Measurements from ENCODE around the gene ZNF587B. TPM values are rescaled to one million over a fixed set of nuclear protein-coding genes. Genes with fewer than 3 reads are reported as not detected.
"Not testable (repeated sequence)": the region's sequence is repeated elsewhere in the genome, so short reads cannot be mapped to it uniquely, and the experiment has no call there.

ZNF587B gene
- total RNA-seq, 1 donor from 2014 or later: 35.0 TPM

DNA sequence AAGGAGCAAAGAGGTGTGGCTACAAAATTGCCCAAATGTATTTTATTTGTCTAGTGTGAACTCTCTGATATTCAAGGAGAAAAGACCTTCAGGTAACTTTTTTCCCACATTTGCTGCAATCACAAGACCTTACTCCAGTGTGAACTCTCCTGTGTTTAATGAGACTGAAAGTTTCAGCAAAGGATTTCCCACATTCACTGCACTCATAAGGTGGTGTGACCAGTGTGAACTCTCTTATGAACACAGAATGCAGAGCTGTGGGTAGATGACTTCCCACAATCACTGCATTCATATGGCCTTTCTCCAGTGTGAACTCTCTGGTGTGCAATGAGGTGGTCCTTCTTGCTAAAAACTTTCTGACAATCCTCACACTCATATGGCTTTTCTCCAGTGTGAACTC lies 42.4 kb downstream of the ZNF587B start:
- TF ChIP-seq, protein P1, sequence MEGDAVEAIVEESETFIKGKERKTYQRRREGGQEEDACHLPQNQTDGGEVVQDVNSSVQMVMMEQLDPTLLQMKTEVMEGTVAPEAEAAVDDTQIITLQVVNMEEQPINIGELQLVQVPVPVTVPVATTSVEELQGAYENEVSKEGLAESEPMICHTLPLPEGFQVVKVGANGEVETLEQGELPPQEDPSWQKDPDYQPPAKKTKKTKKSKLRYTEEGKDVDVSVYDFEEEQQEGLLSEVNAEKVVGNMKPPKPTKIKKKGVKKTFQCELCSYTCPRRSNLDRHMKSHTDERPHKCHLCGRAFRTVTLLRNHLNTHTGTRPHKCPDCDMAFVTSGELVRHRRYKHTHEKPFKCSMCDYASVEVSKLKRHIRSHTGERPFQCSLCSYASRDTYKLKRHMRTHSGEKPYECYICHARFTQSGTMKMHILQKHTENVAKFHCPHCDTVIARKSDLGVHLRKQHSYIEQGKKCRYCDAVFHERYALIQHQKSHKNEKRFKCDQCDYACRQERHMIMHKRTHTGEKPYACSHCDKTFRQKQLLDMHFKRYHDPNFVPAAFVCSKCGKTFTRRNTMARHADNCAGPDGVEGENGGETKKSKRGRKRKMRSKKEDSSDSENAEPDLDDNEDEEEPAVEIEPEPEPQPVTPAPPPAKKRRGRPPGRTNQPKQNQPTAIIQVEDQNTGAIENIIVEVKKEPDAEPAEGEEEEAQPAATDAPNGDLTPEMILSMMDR (IDR thresholded peaks at IDR 0.05): no peak
- Mint-ChIP-seq H3K36me3 (ENCODE audit: low read depth) (peaks cover 72% of the 10 kb centered on the region), H3K27ac (no peak overlapping the region), H3K4me1 (no peaks in the 10 kb centered on the region), H3K27me3 (no peaks in the 10 kb centered on the region), H3K9me3 (peaks cover 39% of the 10 kb centered on the region), H3K4me3 (no peak overlapping the region)
- intact Hi-C loops (cut with micrococcal nuclease): no loop called here
- CTCF ChIA-PET: no interaction called here
- no peak for DNase-seq
- ATAC-seq (ENCODE audit: low read depth): no peak
- POLR2A ChIA-PET: no interaction called here

DNA sequence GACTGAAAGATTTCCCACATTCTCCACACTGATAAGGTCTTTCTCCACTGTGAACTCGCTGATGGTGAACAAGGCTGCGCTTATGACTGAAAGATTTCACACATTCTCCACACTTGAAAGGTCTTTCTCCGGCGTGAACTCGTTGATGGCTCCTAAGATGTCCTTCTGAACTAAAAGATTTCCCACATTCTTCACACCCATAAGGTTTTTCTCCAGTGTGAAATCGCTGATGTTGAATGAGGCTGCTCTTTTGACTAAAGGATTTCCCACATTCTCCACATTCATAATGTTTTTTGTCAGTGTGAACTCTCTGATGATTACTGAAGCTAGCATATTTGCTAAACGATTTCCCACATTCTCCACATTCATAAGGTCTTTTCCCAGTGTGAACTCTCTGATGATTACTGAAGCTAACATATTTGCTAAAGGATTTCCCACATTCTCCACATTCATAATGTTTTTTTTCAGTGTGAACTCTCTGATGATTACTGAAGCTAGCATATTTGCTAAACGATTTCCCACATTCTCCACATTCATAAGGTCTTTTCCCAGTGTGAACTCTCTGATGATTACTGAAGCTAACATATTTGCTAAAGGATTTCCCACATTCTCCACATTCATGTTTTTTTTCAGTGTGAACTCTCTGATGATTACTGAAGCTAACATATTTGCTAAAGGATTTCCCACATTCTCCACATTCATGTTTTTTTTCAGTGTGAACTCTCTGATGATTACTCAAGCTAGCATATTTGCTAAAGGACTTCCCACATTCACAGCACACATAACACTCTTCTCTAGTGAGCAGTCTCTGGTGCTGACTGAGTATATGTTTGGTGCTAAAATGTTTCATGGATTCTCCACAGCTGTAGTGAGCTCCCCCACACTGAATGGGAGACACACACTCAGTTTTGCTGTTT lies 44.0 kb downstream of the ZNF587B start:
- peaks cover 73% of the 10 kb centered on the region for H3K36me3 Mint-ChIP-seq (ENCODE audit: low read depth)
- H3K9me3 Mint-ChIP-seq: peaks cover 37% of the 10 kb centered on the region
- POLR2A ChIA-PET: interaction anchor here (0.6 kb wide), 2 partner anchors 12 to 105 kb away, joined by 3 to 7 read pairs; no protein-coding TSS in a partner anchor
- intact Hi-C loops (cut with micrococcal nuclease); DNase-seq; H3K27me3 Mint-ChIP-seq; H3K4me1 Mint-ChIP-seq; H3K27ac Mint-ChIP-seq; H3K4me3 Mint-ChIP-seq; CTCF ChIA-PET; ATAC-seq (ENCODE audit: low read depth): not testable (repeated sequence)

DNA sequence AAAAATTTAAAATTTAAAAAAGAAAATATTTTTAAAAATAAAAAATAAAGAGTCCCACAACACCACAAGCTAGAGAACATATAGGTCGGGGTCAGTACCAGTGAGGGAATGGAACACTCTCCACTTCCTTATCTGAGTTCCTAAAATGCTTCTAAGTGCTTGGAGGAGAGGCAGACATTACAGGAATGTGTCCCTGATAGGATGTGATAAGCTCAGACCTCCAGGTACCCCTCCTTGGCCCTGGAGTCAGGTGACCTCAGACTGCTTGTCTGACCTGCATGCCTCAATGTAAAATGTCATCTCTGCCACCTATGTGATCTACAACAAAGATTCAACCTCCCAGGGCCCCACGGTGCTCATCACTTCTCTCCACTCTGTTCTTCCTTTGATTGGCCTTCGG lies 55.9 kb downstream of the ZNF587B start:
- ChIA-PET POLR2A (interaction anchor here (0.5 kb wide), 1 partner anchor 12 kb away, joined by 3 read pairs; no protein-coding TSS in a partner anchor), CTCF (no interaction called here)
- ATAC-seq (ENCODE audit: low read depth) (no peak), DNase-seq (no peak)
- Mint-ChIP-seq H3K4me3 (peak overlapping the region; percentile 1), H3K4me1 (peaks cover 40% of the 10 kb centered on the region), H3K27me3 (no peaks in the 10 kb centered on the region), H3K36me3 (ENCODE audit: low read depth) (peaks cover 51% of the 10 kb centered on the region), H3K27ac (no peak overlapping the region), H3K9me3 (no peaks in the 10 kb centered on the region)
- intact Hi-C loops (cut with micrococcal nuclease): loop anchor here (5.0 kb wide), 1 partner anchor 61 kb away; the partner anchor contains the start of gene ZNF256
- TF ChIP-seq, protein P1 (IDR thresholded peaks at IDR 0.05): no peak

DNA sequence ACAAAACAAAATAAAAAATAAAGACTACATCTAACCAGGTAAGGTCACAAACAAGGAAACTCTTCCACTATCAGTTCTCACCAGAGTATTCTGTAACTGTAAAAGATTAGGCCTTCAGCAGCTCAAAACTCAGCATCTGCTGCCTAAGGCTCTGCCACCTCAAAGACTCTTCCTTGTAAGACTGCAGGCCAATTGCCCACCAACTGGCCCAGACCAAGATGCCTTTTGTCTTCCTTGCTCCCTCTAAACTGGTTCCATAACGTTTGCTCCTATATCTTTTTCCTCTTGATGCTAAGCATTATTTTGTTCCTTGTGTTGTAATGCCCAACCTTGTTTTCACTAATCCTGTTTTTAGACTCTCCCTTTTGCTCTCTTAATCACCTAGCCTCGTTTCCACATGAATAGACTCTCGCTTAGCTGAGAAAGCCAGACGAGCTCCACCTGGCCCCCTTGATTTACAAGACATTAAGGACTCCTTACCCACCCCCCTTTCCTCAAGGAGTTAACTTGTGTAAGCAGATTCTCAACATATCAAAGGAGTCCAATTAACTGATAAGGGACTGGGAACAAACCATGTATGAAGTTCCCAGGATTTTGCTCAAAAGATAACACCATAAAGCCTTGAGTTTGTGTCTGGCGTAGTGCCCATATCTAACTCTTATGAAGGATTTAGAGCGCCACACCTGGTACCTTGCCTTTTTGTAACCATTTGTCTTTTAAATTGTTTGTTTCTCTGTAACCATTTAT lies 57.3 kb downstream of the ZNF587B start:
- peak overlapping the region; percentile 95 for H3K4me3 Mint-ChIP-seq
- DNase-seq (no peak), ATAC-seq (ENCODE audit: low read depth) (no peak)
- intact Hi-C loops (cut with micrococcal nuclease): loop anchor here (5.0 kb wide), 1 partner anchor 60 kb away; the partner anchor contains the start of gene ZNF256
- peaks cover 51% of the 10 kb centered on the region for H3K36me3 Mint-ChIP-seq (ENCODE audit: low read depth)
- peaks cover 40% of the 10 kb centered on the region for H3K4me1 Mint-ChIP-seq
- no peaks in the 10 kb centered on the region for H3K27me3 Mint-ChIP-seq
- H3K27ac Mint-ChIP-seq: peak overlapping the region; percentile 13
- POLR2A ChIA-PET: interaction anchor here (0.6 to 2.6 kb wide), 3 partner anchors 115 to 497 kb away, joined by 3 to 9 read pairs (median 3); partner anchors contain the start of gene ZNF606
- CTCF ChIA-PET: interaction anchor here (1.0 kb wide), 1 partner anchor 16 kb away, joined by 5 read pairs; no protein-coding TSS in a partner anchor
- no peaks in the 10 kb centered on the region for H3K9me3 Mint-ChIP-seq
- TF ChIP-seq, protein P1 (IDR thresholded peaks at IDR 0.05): no peak

DNA sequence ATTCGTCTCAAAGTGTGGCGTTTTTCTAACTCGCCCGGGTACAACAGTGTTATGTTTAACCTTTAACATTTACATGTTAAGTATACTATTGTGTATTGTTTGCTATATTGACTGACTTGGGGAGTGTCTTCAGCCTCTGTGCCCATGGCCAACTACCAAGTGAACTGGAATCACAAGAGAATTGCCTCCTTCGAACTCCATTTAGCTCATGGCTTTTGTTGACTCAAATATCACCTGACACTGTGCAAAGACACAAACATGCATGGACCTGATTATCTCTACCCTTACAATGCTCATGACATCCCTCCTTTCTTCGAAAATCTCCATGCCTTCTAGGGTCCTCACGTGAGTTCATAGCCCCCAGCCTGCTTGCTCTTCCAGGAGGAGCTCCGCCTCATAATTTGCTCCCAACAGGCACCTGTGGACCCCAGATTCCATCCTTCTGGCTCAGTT lies 58.0 kb downstream of the ZNF587B start:
- TF ChIP-seq, protein P1 (IDR thresholded peaks at IDR 0.05): no peak
- H3K27me3 Mint-ChIP-seq: no peaks in the 10 kb centered on the region
- no peaks in the 10 kb centered on the region for H3K9me3 Mint-ChIP-seq
- peaks cover 40% of the 10 kb centered on the region for H3K4me1 Mint-ChIP-seq
- intact Hi-C loops (cut with micrococcal nuclease): loop anchor here (1.0 to 5.0 kb wide), 2 partner anchors 28 to 59 kb away; partner anchors contain the start of genes ZNF256 and ZNF417
- ChIA-PET CTCF (interaction anchor here (1.0 kb wide), 1 partner anchor 15 kb away, joined by 5 read pairs; no protein-coding TSS in a partner anchor), POLR2A (interaction anchor here (0.6 to 2.6 kb wide), 3 partner anchors 113 to 497 kb away, joined by 3 to 9 read pairs (median 3); partner anchors contain the start of gene ZNF606)
- peaks cover 45% of the 10 kb centered on the region for H3K36me3 Mint-ChIP-seq (ENCODE audit: low read depth)
- H3K27ac Mint-ChIP-seq: peak overlapping the region; percentile 84
- ATAC-seq (ENCODE audit: low read depth) (no peak), DNase-seq (no peak)
- H3K4me3 Mint-ChIP-seq: peak overlapping the region; percentile 95
